ENCODE data around the gene MYOZ2.
"Not testable (repeated sequence)": the region's sequence is repeated elsewhere in the genome, so short reads cannot be mapped to it uniquely, and the experiment has no call there.

The MYOZ2 gene

DNA sequence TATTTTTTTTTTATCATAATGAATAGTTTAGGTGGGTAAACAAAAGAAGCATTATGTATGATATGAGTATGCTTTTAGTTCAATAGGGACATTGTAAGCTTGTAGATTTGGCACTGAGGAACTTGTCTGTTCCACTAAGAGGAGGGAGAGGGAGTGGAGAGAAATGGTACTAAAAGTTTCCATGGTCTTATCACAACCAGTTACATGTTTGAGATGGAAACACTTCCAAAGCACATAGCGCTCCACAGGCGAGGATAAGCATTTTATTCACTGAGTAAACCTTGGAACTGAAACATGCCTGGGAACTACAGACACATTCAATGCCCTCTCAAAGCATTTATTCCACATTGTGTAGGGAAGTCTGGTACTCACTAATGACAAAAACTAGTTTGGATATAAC lies 15.5 kb downstream of the MYOZ2 start:
- in situ Hi-C loops (cut with MboI; ENCODE audit: low pct_unique_long_range_greater_than_20kb, low sequenced_read_pairs, unreplicated experiment), result no loop called here
- TF ChIP-seq, protein P1, sequence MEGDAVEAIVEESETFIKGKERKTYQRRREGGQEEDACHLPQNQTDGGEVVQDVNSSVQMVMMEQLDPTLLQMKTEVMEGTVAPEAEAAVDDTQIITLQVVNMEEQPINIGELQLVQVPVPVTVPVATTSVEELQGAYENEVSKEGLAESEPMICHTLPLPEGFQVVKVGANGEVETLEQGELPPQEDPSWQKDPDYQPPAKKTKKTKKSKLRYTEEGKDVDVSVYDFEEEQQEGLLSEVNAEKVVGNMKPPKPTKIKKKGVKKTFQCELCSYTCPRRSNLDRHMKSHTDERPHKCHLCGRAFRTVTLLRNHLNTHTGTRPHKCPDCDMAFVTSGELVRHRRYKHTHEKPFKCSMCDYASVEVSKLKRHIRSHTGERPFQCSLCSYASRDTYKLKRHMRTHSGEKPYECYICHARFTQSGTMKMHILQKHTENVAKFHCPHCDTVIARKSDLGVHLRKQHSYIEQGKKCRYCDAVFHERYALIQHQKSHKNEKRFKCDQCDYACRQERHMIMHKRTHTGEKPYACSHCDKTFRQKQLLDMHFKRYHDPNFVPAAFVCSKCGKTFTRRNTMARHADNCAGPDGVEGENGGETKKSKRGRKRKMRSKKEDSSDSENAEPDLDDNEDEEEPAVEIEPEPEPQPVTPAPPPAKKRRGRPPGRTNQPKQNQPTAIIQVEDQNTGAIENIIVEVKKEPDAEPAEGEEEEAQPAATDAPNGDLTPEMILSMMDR (IDR thresholded peaks at IDR 0.05; ENCODE audit: extremely low read depth, insufficient read depth, missing control alignments), result no peak
- no peak for DNase-seq (ENCODE audit: low spot score)

DNA sequence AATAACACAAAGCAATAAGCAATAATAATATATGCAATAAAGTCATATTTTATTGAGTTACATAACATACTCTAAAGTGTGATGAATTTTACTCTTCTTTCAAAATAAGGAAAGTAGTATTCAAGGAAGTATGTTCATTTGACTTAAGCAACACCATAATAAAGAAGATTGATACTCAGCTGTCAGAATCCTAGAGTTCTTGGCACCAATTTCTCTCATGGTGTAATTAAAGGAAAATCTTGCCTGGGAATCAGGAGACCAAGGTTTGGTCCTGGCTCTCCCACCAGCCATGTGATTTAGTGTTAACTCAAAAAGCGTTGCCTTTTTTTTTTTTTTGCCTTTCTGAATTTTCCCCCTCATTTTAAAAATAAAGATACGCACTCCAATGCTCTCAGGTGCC lies 17.1 kb downstream of the MYOZ2 start:
- DNase-seq (ENCODE audit: low spot score), result no peak
- TF ChIP-seq, protein P1 (IDR thresholded peaks at IDR 0.05; ENCODE audit: extremely low read depth, insufficient read depth, missing control alignments), result no peak
- in situ Hi-C loops (cut with MboI; ENCODE audit: low pct_unique_long_range_greater_than_20kb, low sequenced_read_pairs, unreplicated experiment), result no loop called here

DNA sequence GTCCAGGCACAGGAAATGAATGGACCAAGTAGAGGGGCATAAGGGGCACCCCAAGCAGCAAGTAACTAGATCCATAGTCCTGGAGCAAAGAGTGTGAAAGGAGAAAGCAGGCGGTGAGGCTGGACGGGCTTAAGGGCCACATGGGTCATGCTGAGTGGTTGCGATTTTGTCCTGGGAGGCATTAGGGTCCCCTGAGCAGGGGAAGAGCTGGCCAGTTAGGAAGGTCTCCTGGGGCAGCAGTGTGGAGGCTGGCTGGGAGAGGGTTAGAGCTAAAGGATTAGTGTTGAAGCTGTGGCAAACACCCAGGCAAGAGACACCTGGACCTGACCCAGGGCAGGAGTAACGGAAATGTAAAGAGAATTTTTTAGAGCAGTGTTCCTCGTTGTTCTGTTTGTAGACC lies 26.5 kb downstream of the MYOZ2 start:
- in situ Hi-C loops (cut with MboI; ENCODE audit: low pct_unique_long_range_greater_than_20kb, low sequenced_read_pairs, unreplicated experiment), result no loop called here
- no peak for DNase-seq (ENCODE audit: low spot score)
- TF ChIP-seq, protein P1 (IDR thresholded peaks at IDR 0.05; ENCODE audit: extremely low read depth, insufficient read depth, missing control alignments), result no peak

DNA sequence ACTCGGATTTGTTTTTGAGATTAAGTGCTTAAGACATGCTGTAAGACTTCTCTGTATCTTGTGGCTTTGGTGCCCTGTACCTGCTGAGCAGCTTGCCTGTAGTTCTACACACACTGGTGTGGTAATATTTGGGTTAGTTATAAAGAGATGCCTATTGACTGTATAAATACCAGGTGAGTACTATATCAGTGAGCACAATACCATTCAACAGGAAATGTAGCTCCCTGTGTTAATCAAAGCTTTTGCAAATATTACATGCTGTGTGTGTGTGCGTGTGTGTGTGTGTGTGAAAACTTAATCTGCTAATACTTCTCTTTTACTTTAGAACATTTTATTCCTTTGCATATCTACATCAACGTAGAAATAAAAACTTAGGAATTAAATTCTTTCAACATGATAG lies 30.1 kb downstream of the MYOZ2 start:
- TF ChIP-seq, protein P1 (IDR thresholded peaks at IDR 0.05; ENCODE audit: extremely low read depth, insufficient read depth, missing control alignments), result no peak
- in situ Hi-C loops (cut with MboI; ENCODE audit: low pct_unique_long_range_greater_than_20kb, low sequenced_read_pairs, unreplicated experiment), result no loop called here
- DNase-seq (ENCODE audit: low spot score), result no peak

- in situ Hi-C loops (cut with MboI; ENCODE audit: low pct_unique_long_range_greater_than_20kb, low sequenced_read_pairs, unreplicated experiment), result no loop called here
- DNase-seq (ENCODE audit: low spot score), result no peak
- TF ChIP-seq, protein P1 (IDR thresholded peaks at IDR 0.05; ENCODE audit: extremely low read depth, insufficient read depth, missing control alignments), result no peak
Observed at GRCh38 chr4:119170195-119170594, 34.6 kb downstream of the MYOZ2 start.

DNA sequence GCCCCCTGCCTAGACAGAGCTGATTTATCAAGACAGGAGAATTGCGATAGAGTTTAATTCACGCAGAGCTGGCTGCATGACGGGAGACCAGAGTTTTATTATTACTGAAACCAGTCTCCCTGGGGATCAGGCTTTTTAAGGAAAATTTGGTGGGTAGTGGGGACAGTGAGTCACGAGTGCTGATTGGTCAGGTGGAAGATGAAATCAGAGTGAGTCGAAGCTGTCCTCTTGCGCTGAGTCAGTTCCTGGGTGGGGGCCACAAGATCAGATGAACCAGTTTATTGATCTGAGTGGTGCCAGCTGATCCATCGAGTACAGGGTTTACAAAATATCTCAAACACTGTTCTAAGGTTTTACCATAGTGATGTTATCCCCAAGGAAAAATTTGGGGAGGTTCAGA lies 36.6 kb downstream of the MYOZ2 start:
- TF ChIP-seq, protein P1 (IDR thresholded peaks at IDR 0.05; ENCODE audit: extremely low read depth, insufficient read depth, missing control alignments), result no peak
- in situ Hi-C loops (cut with MboI; ENCODE audit: low pct_unique_long_range_greater_than_20kb, low sequenced_read_pairs, unreplicated experiment), result no loop called here
- no peak for DNase-seq (ENCODE audit: low spot score)

DNA sequence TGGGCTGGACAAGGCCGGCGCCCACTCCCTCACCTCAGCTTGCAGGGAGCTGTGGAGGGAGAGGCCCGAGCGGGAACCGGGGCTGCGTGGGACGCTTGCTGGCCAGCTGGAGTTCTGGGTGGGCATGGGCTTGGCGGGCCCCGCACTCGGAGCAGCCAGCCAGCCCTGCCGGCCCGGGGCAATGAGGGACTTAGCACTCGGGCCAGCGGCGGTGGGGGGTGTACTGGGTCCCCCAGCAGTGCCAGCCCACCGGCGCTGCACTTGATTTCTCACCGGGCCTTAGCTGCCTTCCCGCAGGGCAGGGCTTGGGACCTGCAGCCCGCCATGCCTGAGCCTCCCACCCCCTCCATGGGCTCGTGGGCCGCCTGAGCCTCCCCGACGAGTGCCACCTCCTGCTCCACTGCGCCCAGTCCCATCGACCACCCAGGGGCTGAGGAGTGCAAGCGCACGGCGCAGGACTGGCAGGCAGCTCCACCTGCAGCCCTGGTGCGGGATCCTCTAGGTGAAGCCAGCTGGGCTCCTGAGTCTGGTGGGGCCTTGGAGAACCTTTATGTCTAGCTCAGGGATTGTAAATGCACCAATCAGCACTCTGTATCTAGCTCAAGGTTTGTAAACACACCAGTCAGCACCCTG lies 38.2 kb downstream of the MYOZ2 start:
- in situ Hi-C loops (cut with MboI; ENCODE audit: low pct_unique_long_range_greater_than_20kb, low sequenced_read_pairs, unreplicated experiment); DNase-seq (ENCODE audit: low spot score): not testable (repeated sequence)
